SK-N-SH treated with all-trans-retinoic acid at 6 μM for 48 hours (cell line): Measurements from ENCODE around the gene SPAM1.

Source experiments
- ATAC-seq: fragments of 200-7000 bp; cut with Tn5 transposase; 3 replicates; pipeline ENCODE4 v1.9.1; 2020; ENCODE audit warnings: mild to moderate bottlenecking, moderate library complexity
- BACH2 ChIP-seq: fragments of 250-450 bp; sonication (Bioruptor Pico); IDR thresholded peaks from 2 replicates; pipeline ENCODE4 v1.9.0; 2021; ENCODE audit warnings: mild to moderate bottlenecking, borderline replicate concordance
- CREB5 ChIP-seq: fragments of 250-450 bp; sonication (Bioruptor Pico); IDR thresholded peaks from 2 replicates; pipeline ENCODE4 v1.5.1; 2020; ENCODE audit warnings: low read depth, mild to moderate bottlenecking, moderate library complexity
- CSDC2 ChIP-seq: fragments of 250-450 bp; sonication (Bioruptor Pico); IDR thresholded peaks from 2 replicates; pipeline ENCODE4 v1.5.0; 2020; ENCODE audit warnings: mild to moderate bottlenecking, moderate library complexity
- CSRNP3 ChIP-seq: fragments of 250-450 bp; sonication (Bioruptor Pico); IDR thresholded peaks from 2 replicates; pipeline ENCODE4 v1.5.1; 2021; ENCODE audit warnings: mild to moderate bottlenecking, moderate library complexity
- ESRRG ChIP-seq: fragments of 250-450 bp; sonication (Bioruptor Pico); IDR thresholded peaks from 2 replicates; pipeline ENCODE4 v1.6.1; 2021; ENCODE audit warnings: mild to moderate bottlenecking
- GLIS3 ChIP-seq: fragments of 250-450 bp; sonication (Bioruptor Pico); IDR thresholded peaks from 2 replicates; pipeline ENCODE4 v1.5.0; 2020; ENCODE audit warnings: mild to moderate bottlenecking, moderate library complexity
- PATZ1 ChIP-seq: fragments of 250-450 bp; sonication (Bioruptor Pico); IDR thresholded peaks from 2 replicates; pipeline ENCODE4 v1.8.0; 2020; ENCODE audit warnings: mild to moderate bottlenecking, moderate library complexity, borderline replicate concordance
- POU6F1 ChIP-seq: fragments of 250-450 bp; sonication (Bioruptor Pico); IDR thresholded peaks from 2 replicates; pipeline ENCODE4 v1.8.0; 2021; ENCODE audit warnings: low read depth, mild to moderate bottlenecking, moderate library complexity, borderline replicate concordance
- PPARA ChIP-seq: fragments of 250-450 bp; sonication (Bioruptor Pico); IDR thresholded peaks from 2 replicates; pipeline ENCODE4 v1.5.0; 2020; ENCODE audit warnings: mild to moderate bottlenecking, borderline replicate concordance
- RARB ChIP-seq: fragments of 250-450 bp; sonication (Bioruptor Pico); IDR thresholded peaks from 2 replicates; pipeline ENCODE4 v1.8.0; 2021; ENCODE audit warnings: mild to moderate bottlenecking, moderate library complexity
- SNAI2 ChIP-seq: fragments of 250-450 bp; sonication (Bioruptor Pico); IDR thresholded peaks from 2 replicates; pipeline ENCODE4 v1.5.0; 2020; ENCODE audit warnings: mild to moderate bottlenecking, moderate library complexity
- TCF4 ChIP-seq: fragments of 250-450 bp; sonication (Bioruptor Pico); IDR thresholded peaks from 2 replicates; pipeline ENCODE4 v1.8.0; 2021; ENCODE audit warnings: mild to moderate bottlenecking, moderate library complexity, borderline replicate concordance
- TOX ChIP-seq: fragments of 250-450 bp; sonication (Bioruptor Pico); IDR thresholded peaks from 2 replicates; pipeline ENCODE4 v1.8.0; 2021; ENCODE audit warnings: mild to moderate bottlenecking, moderate library complexity, borderline replicate concordance
- TSHZ2 ChIP-seq: fragments of 250-450 bp; sonication (Bioruptor Pico); IDR thresholded peaks from 2 replicates; pipeline ENCODE4 v1.5.0; 2020; ENCODE audit warnings: mild to moderate bottlenecking, moderate library complexity
- ZFP3 ChIP-seq: fragments of 250-450 bp; sonication (Bioruptor Pico); IDR thresholded peaks from 2 replicates; pipeline ENCODE4 v1.5.0; 2020; ENCODE audit warnings: mild to moderate bottlenecking, moderate library complexity
- ZFP30 ChIP-seq: fragments of 450-650 bp; formaldehyde crosslinking; IDR thresholded peaks from 2 replicates; pipeline ENCODE4 v1.5.0; 2022; ENCODE audit warnings: mild to moderate bottlenecking, moderate library complexity
- ZNF565 ChIP-seq: fragments of 450-650 bp; formaldehyde crosslinking; conservative IDR thresholded peaks from 2 replicates; pipeline ENCODE4 v1.5.0; 2020; ENCODE audit warnings: low read depth, mild to moderate bottlenecking, moderate library complexity
- ZNF8 ChIP-seq: fragments of 450-650 bp; formaldehyde crosslinking; IDR thresholded peaks from 2 replicates; pipeline ENCODE4 v1.5.0; 2020; ENCODE audit warnings: mild to moderate bottlenecking, moderate library complexity

SPAM1 gene

GRCh38 chr7:123935436-123936381 lies 10.7 kb downstream of the SPAM1 start:
- ATAC-seq = no peak
- TF ChIP-seq TCF4 (CRISPR knock-in tag) (no peak), ZFP3 (CRISPR knock-in tag) (no peak), CSDC2 (no peak), PPARA (CRISPR knock-in tag) (no peak), POU6F1 (no peak), CREB5 (CRISPR knock-in tag) (no peak), TSHZ2 (no peak), BACH2 (no peak), ZNF565 (CRISPR knock-in tag) (no peak), ZFP30 (CRISPR knock-in tag) (no peak), RARB (CRISPR knock-in tag) (no peak), TOX (CRISPR knock-in tag) (no peak), SNAI2 (CRISPR knock-in tag) (no peak), GLIS3 (no peak), ESRRG (no peak), CSRNP3 (CRISPR knock-in tag) (no peak)
- TF ChIP-seq, all 23 proteins: peak for 0

- TF ChIP-seq ZNF8 (CRISPR knock-in tag) (no peak), TCF4 (CRISPR knock-in tag) (no peak), CSDC2 (no peak), RARB (CRISPR knock-in tag) (no peak), PPARA (CRISPR knock-in tag) (no peak)
- ATAC-seq = no peak
These were observed 11.3 kb downstream of the SPAM1 start for GRCh38 chr7:123936388-123936787.

- no peak for TF ChIP-seq ZNF565 (CRISPR knock-in tag)
- TF ChIP-seq ZFP3 (CRISPR knock-in tag) = no peak
- TF ChIP-seq CSDC2 = no peak
- TF ChIP-seq PPARA (CRISPR knock-in tag) = no peak
- TF ChIP-seq TOX (CRISPR knock-in tag) = no peak
- no peak for TF ChIP-seq TCF4 (CRISPR knock-in tag)
- no peak for TF ChIP-seq PATZ1 (CRISPR knock-in tag)
- TF ChIP-seq POU6F1 = no peak
- TF ChIP-seq SNAI2 (CRISPR knock-in tag) = no peak
- TF ChIP-seq CREB5 (CRISPR knock-in tag) = no peak
- TF ChIP-seq ZNF8 (CRISPR knock-in tag) = no peak
- no peak for ATAC-seq
These were observed 14.7 kb downstream of the SPAM1 start for GRCh38 chr7:123939784-123940183.
